ENCODE results near the gene RAB11FIP5. TPM values are rescaled to one million over a fixed set of nuclear protein-coding genes. Genes with fewer than 3 reads are reported as not detected.

Gene RAB11FIP5
- total and polyA plus RNA-seq, 4 experiments from 2014 or later, result 6.4 to 12.8 (median 11.2) TPM

GRCh38 chr2:73072129-73072395 lies 40.7 kb downstream of the RAB11FIP5 start:
- H3K4me3 ChIP-seq (ENCODE audit: low read length in 2 of 2), result peak overlapping the region; percentile 88 to 90
- peak in 1 of 5 donors; percentile 11 for DNase-seq
- no peaks in the 10 kb centered on the region for H3K9me3 Mint-ChIP-seq
- H3K27me3 ChIP-seq (ENCODE audit: insufficient read depth, low read length), result no peaks in the 10 kb centered on the region
- CTCF ChIA-PET (ENCODE audit: partially characterized antibody), result interaction anchor here (1.4 to 2.6 kb wide), 5 partner anchors 10 to 141 kb away, joined by 4 to 15 read pairs (median 4); no protein-coding TSS in a partner anchor
- peak overlapping the region; percentile 91 to 96 (median 94) for H3K4me3 Mint-ChIP-seq
- intact Hi-C loops (cut with micrococcal nuclease), result loop anchor here (5.0 kb wide), 2 partner anchors 220 to 1320 kb away; partner anchors contain the start of gene EGR4
- H3K27me3 Mint-ChIP-seq, result peaks cover 0 to 1% of the 10 kb centered on the region in 2 donors
- H3K36me3 Mint-ChIP-seq, result peaks cover 0 to 11% of the 10 kb centered on the region in 2 donors
- POLR2A ChIA-PET (ENCODE audit: partially characterized antibody), result interaction anchor here (1.4 to 2.0 kb wide), 4 partner anchors 39 to 162 kb away, joined by 3 to 17 read pairs (median 8); partner anchors contain the start of genes CCT7, PRADC1 and RAB11FIP5
- peak overlapping the region; percentile 65 for H3K27ac ChIP-seq (ENCODE audit: low read depth, low read length)
- H3K27ac Mint-ChIP-seq, result peak overlapping the region; percentile 66 to 96 (median 92)
- H3K36me3 ChIP-seq (ENCODE audit: insufficient read depth, low read length), result no peaks in the 10 kb centered on the region
- H3K4me1 ChIP-seq (ENCODE audit: insufficient read depth, low read length), result peaks cover 14% of the 10 kb centered on the region
- H3K9me3 ChIP-seq (ENCODE audit: control insufficient read depth in 1 of 2, low read length in 2 of 2), result no peaks in the 10 kb centered on the region
- peaks cover 17 to 48% (median 20%) of the 10 kb centered on the region in 4 donors for H3K4me1 Mint-ChIP-seq

- Histone ChIP-seq H3K4me1 (ENCODE audit: insufficient read depth, low read length) (peaks cover 14% of the 10 kb centered on the region), H3K36me3 (ENCODE audit: insufficient read depth, low read length) (no peaks in the 10 kb centered on the region), H3K27ac (ENCODE audit: low read depth, low read length) (peak within 1 kb of the TSS; percentile 65), H3K27me3 (ENCODE audit: insufficient read depth, low read length) (no peaks in the 10 kb centered on the region), H3K4me3 (ENCODE audit: low read length in 2 of 2) (peak within 1 kb of the TSS; percentile 88 to 90), H3K9me3 (ENCODE audit: control insufficient read depth in 1 of 2, low read length in 2 of 2) (no peaks in the 10 kb centered on the region)
- CTCF ChIA-PET (ENCODE audit: partially characterized antibody), result interaction anchor here (1.4 to 1.6 kb wide), 3 partner anchors 13 to 141 kb away, joined by 4 to 7 read pairs (median 4); no protein-coding TSS in a partner anchor
- peaks cover 0 to 11% of the 10 kb centered on the region in 2 donors for H3K36me3 Mint-ChIP-seq
- H3K4me1 Mint-ChIP-seq, result peaks cover 17 to 47% (median 20%) of the 10 kb centered on the region in 4 donors
- DNase-seq, result peak; percentile 90 to 95 (median 90)
- H3K27me3 Mint-ChIP-seq, result peaks cover 0 to 1% of the 10 kb centered on the region in 2 donors
- peak within 1 kb of the TSS; percentile 91 to 97 (median 93) for H3K27ac Mint-ChIP-seq
- intact Hi-C loops (cut with micrococcal nuclease), result loop anchor here (1.0 to 5.0 kb wide), 9 partner anchors 14 to 1321 kb away; partner anchors contain the start of genes ALMS1, CCT7, EGR4 and EXOC6B
- peak within 1 kb of the TSS; percentile 91 to 96 (median 94) for H3K4me3 Mint-ChIP-seq
- H3K9me3 Mint-ChIP-seq, result no peaks in the 10 kb centered on the region
- POLR2A ChIA-PET (ENCODE audit: partially characterized antibody), result interaction anchor here (0.7 to 2.0 kb wide), 9 partner anchors 9 to 314 kb away, joined by 3 to 17 read pairs (median 3); partner anchors contain the start of genes CCT7, PRADC1 and RAB11FIP5
These were observed 41.2 kb downstream of the RAB11FIP5 start, which contains the start of gene SFXN5 for GRCh38 chr2:73071360-73072128. TSS of gene SFXN5 (minus strand) at chr2:73071712. CDS start at chr2:73071705, 7 bp downstream.

GRCh38 chr2:73070643-73071359 lies 41.9 kb downstream of the RAB11FIP5 start:
- ChIA-PET CTCF (ENCODE audit: partially characterized antibody) (interaction anchor here (1.6 kb wide), 2 partner anchors 107 to 142 kb away, joined by 4 to 7 read pairs; no protein-coding TSS in a partner anchor), POLR2A (ENCODE audit: partially characterized antibody) (interaction anchor here (0.7 to 2.0 kb wide), 9 partner anchors 9 to 314 kb away, joined by 3 to 17 read pairs (median 3); partner anchors contain the start of genes CCT7, PRADC1 and RAB11FIP5)
- Mint-ChIP-seq H3K27ac (peak overlapping the region in 6 of 7 donors; percentile 91 to 96 (median 92)), H3K9me3 (no peaks in the 10 kb centered on the region), H3K4me3 (peak overlapping the region; percentile 91 to 96 (median 94)), H3K27me3 (peaks cover 0 to 1% of the 10 kb centered on the region in 2 donors), H3K36me3 (peaks cover 0 to 9% of the 10 kb centered on the region in 2 donors), H3K4me1 (peaks cover 17 to 43% (median 20%) of the 10 kb centered on the region in 4 donors)
- Histone ChIP-seq H3K27ac (ENCODE audit: low read depth, low read length) (peak overlapping the region; percentile 65), H3K4me1 (ENCODE audit: insufficient read depth, low read length) (peaks cover 14% of the 10 kb centered on the region), H3K4me3 (ENCODE audit: low read length in 2 of 2) (peak overlapping the region; percentile 88 to 90), H3K36me3 (ENCODE audit: insufficient read depth, low read length) (no peaks in the 10 kb centered on the region), H3K9me3 (ENCODE audit: control insufficient read depth in 1 of 2, low read length in 2 of 2) (no peaks in the 10 kb centered on the region), H3K27me3 (ENCODE audit: insufficient read depth, low read length) (no peaks in the 10 kb centered on the region)
- DNase-seq, result peak in 2 of 5 donors; percentile 23 to 38
- intact Hi-C loops (cut with micrococcal nuclease), result loop anchor here (1.0 to 5.0 kb wide), 10 partner anchors 14 to 1322 kb away; partner anchors contain the start of genes ALMS1, CCT7, EGR4 and EXOC6B

GRCh38 chr2:73069855-73070642 lies 42.7 kb downstream of the RAB11FIP5 start:
- no peaks in the 10 kb centered on the region for H3K9me3 ChIP-seq (ENCODE audit: control insufficient read depth in 1 of 2, low read length in 2 of 2)
- peak overlapping the region; percentile 15 to 95 (median 48) for H3K27ac Mint-ChIP-seq
- H3K36me3 ChIP-seq (ENCODE audit: insufficient read depth, low read length), result no peaks in the 10 kb centered on the region
- H3K9me3 Mint-ChIP-seq, result no peaks in the 10 kb centered on the region
- peak overlapping the region; percentile 65 for H3K27ac ChIP-seq (ENCODE audit: low read depth, low read length)
- H3K4me3 ChIP-seq (ENCODE audit: low read length in 2 of 2), result peak overlapping the region in 1 of 2 donors; percentile 88
- peaks cover 17 to 43% (median 20%) of the 10 kb centered on the region in 4 donors for H3K4me1 Mint-ChIP-seq
- DNase-seq, result peak in 1 of 5 donors; percentile 29
- peaks cover 0 to 1% of the 10 kb centered on the region in 2 donors for H3K27me3 Mint-ChIP-seq
- H3K36me3 Mint-ChIP-seq, result peaks cover 0 to 9% of the 10 kb centered on the region in 2 donors
- peaks cover 14% of the 10 kb centered on the region for H3K4me1 ChIP-seq (ENCODE audit: insufficient read depth, low read length)
- CTCF ChIA-PET (ENCODE audit: partially characterized antibody), result no interaction called here
- no peaks in the 10 kb centered on the region for H3K27me3 ChIP-seq (ENCODE audit: insufficient read depth, low read length)
- H3K4me3 Mint-ChIP-seq, result peak overlapping the region; percentile 82 to 96 (median 87)
- intact Hi-C loops (cut with micrococcal nuclease), result loop anchor here (1.0 to 5.0 kb wide), 4 partner anchors 77 to 1322 kb away; partner anchors contain the start of genes EGR4 and EXOC6B
- POLR2A ChIA-PET (ENCODE audit: partially characterized antibody), result interaction anchor here (2.0 kb wide), 1 partner anchor 164 kb away, joined by 17 read pairs; the partner anchor contains the start of genes CCT7 and PRADC1

GRCh38 chr2:73069041-73069854 lies 43.5 kb downstream of the RAB11FIP5 start:
- Histone ChIP-seq H3K27ac (ENCODE audit: low read depth, low read length) (no peak overlapping the region), H3K4me1 (ENCODE audit: insufficient read depth, low read length) (peaks cover 14% of the 10 kb centered on the region), H3K9me3 (ENCODE audit: control insufficient read depth in 1 of 2, low read length in 2 of 2) (no peaks in the 10 kb centered on the region), H3K36me3 (ENCODE audit: insufficient read depth, low read length) (no peaks in the 10 kb centered on the region), H3K4me3 (ENCODE audit: low read length in 2 of 2) (peak overlapping the region in 1 of 2 donors; percentile 88), H3K27me3 (ENCODE audit: insufficient read depth, low read length) (no peaks in the 10 kb centered on the region)
- H3K9me3 Mint-ChIP-seq, result no peaks in the 10 kb centered on the region
- intact Hi-C loops (cut with micrococcal nuclease), result no loop called here
- H3K27ac Mint-ChIP-seq, result peak overlapping the region in 5 of 7 donors; percentile 15 to 73 (median 48)
- peaks cover 17 to 43% (median 20%) of the 10 kb centered on the region in 4 donors for H3K4me1 Mint-ChIP-seq
- H3K36me3 Mint-ChIP-seq, result peaks cover 0 to 9% of the 10 kb centered on the region in 2 donors
- ChIA-PET POLR2A (ENCODE audit: partially characterized antibody) (no interaction called here), CTCF (ENCODE audit: partially characterized antibody) (no interaction called here)
- DNase-seq, result no peak
- peak overlapping the region; percentile 82 to 96 (median 87) for H3K4me3 Mint-ChIP-seq
- peaks cover 0 to 1% of the 10 kb centered on the region in 2 donors for H3K27me3 Mint-ChIP-seq

Data from CD4-positive, alpha-beta memory T cell (primary cell).